Measurements from ENCODE around the gene HMCN1. TPM values are rescaled to one million over a fixed set of nuclear protein-coding genes. Genes with fewer than 3 reads are reported as not detected.

HMCN1 gene
- total RNA-seq, 2 experiments from 2014 or later: not detected

- no peak for DNase-seq
- no peaks in the 10 kb centered on the region for H3K4me1 Mint-ChIP-seq (ENCODE audit: low read depth)
- no peak overlapping the region for H3K27ac Mint-ChIP-seq
- intact Hi-C loops (cut with micrococcal nuclease): no loop called here
- CTCF ChIA-PET: interaction anchor here (1.2 kb wide), 1 partner anchor 41 kb away, joined by 4 read pairs; no protein-coding TSS in a partner anchor
- no peaks in the 10 kb centered on the region for H3K9me3 Mint-ChIP-seq
- POLR2A ChIA-PET: no interaction called here
- H3K27me3 Mint-ChIP-seq: peaks cover 3% of the 10 kb centered on the region
- no peak overlapping the region for H3K4me3 Mint-ChIP-seq
- H3K36me3 Mint-ChIP-seq: no peaks in the 10 kb centered on the region
Measured at GRCh38 chr1:185811073-185811709, 77.0 kb downstream of the HMCN1 start.

GRCh38 chr1:185812934-185813333 is 78.7 kb downstream of the HMCN1 start:
- Mint-ChIP-seq H3K4me3 (no peak overlapping the region), H3K36me3 (no peaks in the 10 kb centered on the region), H3K4me1 (ENCODE audit: low read depth) (no peaks in the 10 kb centered on the region), H3K27ac (no peak overlapping the region), H3K9me3 (no peaks in the 10 kb centered on the region), H3K27me3 (peaks cover 3% of the 10 kb centered on the region)
- ChIA-PET CTCF (interaction anchor here (0.5 kb wide), 1 partner anchor 493 kb away, joined by 3 read pairs; no protein-coding TSS in a partner anchor), POLR2A (no interaction called here)
- no peak for DNase-seq
- intact Hi-C loops (cut with micrococcal nuclease): loop anchor here (1.0 kb wide), 1 partner anchor 399 kb away; no protein-coding TSS in a partner anchor

- Mint-ChIP-seq H3K27ac (no peak overlapping the region), H3K4me3 (no peak overlapping the region), H3K36me3 (no peaks in the 10 kb centered on the region), H3K9me3 (no peaks in the 10 kb centered on the region), H3K4me1 (ENCODE audit: low read depth) (no peaks in the 10 kb centered on the region), H3K27me3 (peaks cover 3% of the 10 kb centered on the region)
- intact Hi-C loops (cut with micrococcal nuclease): loop anchor here (1.0 kb wide), 1 partner anchor 399 kb away; no protein-coding TSS in a partner anchor
- POLR2A ChIA-PET: no interaction called here
- DNase-seq: no peak
- CTCF ChIA-PET: interaction anchor here (0.5 to 1.3 kb wide), 2 partner anchors 93 to 493 kb away, joined by 3 to 5 read pairs; no protein-coding TSS in a partner anchor
Measured at GRCh38 chr1:185813401-185813979, 79.3 kb downstream of the HMCN1 start.

GRCh38 chr1:185816460-185816859 is 82.3 kb downstream of the HMCN1 start:
- no peaks in the 10 kb centered on the region for H3K4me1 Mint-ChIP-seq (ENCODE audit: low read depth)
- ChIA-PET CTCF (no interaction called here), POLR2A (no interaction called here)
- no peak overlapping the region for H3K4me3 Mint-ChIP-seq
- H3K36me3 Mint-ChIP-seq: no peaks in the 10 kb centered on the region
- H3K27me3 Mint-ChIP-seq: peaks cover 3% of the 10 kb centered on the region
- intact Hi-C loops (cut with micrococcal nuclease): no loop called here
- no peaks in the 10 kb centered on the region for H3K9me3 Mint-ChIP-seq
- no peak overlapping the region for H3K27ac Mint-ChIP-seq
- DNase-seq: no peak

GRCh38 chr1:185819798-185820197 is 85.6 kb downstream of the HMCN1 start:
- ChIA-PET POLR2A (no interaction called here), CTCF (interaction anchor here (0.6 kb wide), 1 partner anchor 17 kb away, joined by 6 read pairs; no protein-coding TSS in a partner anchor)

GRCh38 chr1:185821612-185822385 is 87.6 kb downstream of the HMCN1 start:
- ChIA-PET POLR2A (no interaction called here), CTCF (no interaction called here)
- Mint-ChIP-seq H3K4me3 (no peak overlapping the region), H3K27me3 (peaks cover 14% of the 10 kb centered on the region), H3K36me3 (no peaks in the 10 kb centered on the region), H3K4me1 (ENCODE audit: low read depth) (no peaks in the 10 kb centered on the region), H3K9me3 (no peaks in the 10 kb centered on the region), H3K27ac (no peak overlapping the region)
- DNase-seq: no peak
- intact Hi-C loops (cut with micrococcal nuclease): no loop called here

More at GRCh38 chr1:185819798-185820197, 85.6 kb downstream of the HMCN1 start:
- Mint-ChIP-seq H3K4me3 (no peak overlapping the region), H3K27ac (no peak overlapping the region), H3K27me3 (peaks cover 14% of the 10 kb centered on the region), H3K4me1 (ENCODE audit: low read depth) (no peaks in the 10 kb centered on the region), H3K36me3 (no peaks in the 10 kb centered on the region), H3K9me3 (no peaks in the 10 kb centered on the region)
- intact Hi-C loops (cut with micrococcal nuclease): no loop called here
- DNase-seq: no peak

GRCh38 chr1:185823467-185823866 is 89.3 kb downstream of the HMCN1 start:
- H3K36me3 Mint-ChIP-seq: no peaks in the 10 kb centered on the region
- intact Hi-C loops (cut with micrococcal nuclease): no loop called here
- no peaks in the 10 kb centered on the region for H3K4me1 Mint-ChIP-seq (ENCODE audit: low read depth)
- H3K4me3 Mint-ChIP-seq: no peak overlapping the region
- ChIA-PET CTCF (no interaction called here), POLR2A (no interaction called here)
- H3K9me3 Mint-ChIP-seq: no peaks in the 10 kb centered on the region
- no peak overlapping the region for H3K27ac Mint-ChIP-seq
- DNase-seq: no peak
- peaks cover 14% of the 10 kb centered on the region for H3K27me3 Mint-ChIP-seq

- no peak overlapping the region for H3K4me3 Mint-ChIP-seq
- DNase-seq: no peak
- intact Hi-C loops (cut with micrococcal nuclease): no loop called here
- peaks cover 13% of the 10 kb centered on the region for H3K27me3 Mint-ChIP-seq
- ChIA-PET CTCF (no interaction called here), POLR2A (no interaction called here)
- no peaks in the 10 kb centered on the region for H3K4me1 Mint-ChIP-seq (ENCODE audit: low read depth)
- no peaks in the 10 kb centered on the region for H3K9me3 Mint-ChIP-seq
- no peaks in the 10 kb centered on the region for H3K36me3 Mint-ChIP-seq
- H3K27ac Mint-ChIP-seq: no peak overlapping the region
Measured at GRCh38 chr1:185824106-185824505, 89.9 kb downstream of the HMCN1 start.

- Mint-ChIP-seq H3K4me1 (ENCODE audit: low read depth) (no peaks in the 10 kb centered on the region), H3K27ac (no peak overlapping the region), H3K9me3 (no peaks in the 10 kb centered on the region), H3K27me3 (peaks cover 23% of the 10 kb centered on the region), H3K4me3 (no peak overlapping the region), H3K36me3 (no peaks in the 10 kb centered on the region)
- intact Hi-C loops (cut with micrococcal nuclease): no loop called here
- no peak for DNase-seq
- ChIA-PET CTCF (no interaction called here), POLR2A (no interaction called here)
Measured at GRCh38 chr1:185825556-185825955, 91.4 kb downstream of the HMCN1 start.

GRCh38 chr1:185834371-185834905 is 100.2 kb downstream of the HMCN1 start:
- H3K27me3 Mint-ChIP-seq: peaks cover 9% of the 10 kb centered on the region
- H3K36me3 Mint-ChIP-seq: no peaks in the 10 kb centered on the region
- POLR2A ChIA-PET: no interaction called here
- H3K27ac Mint-ChIP-seq: no peak overlapping the region
- intact Hi-C loops (cut with micrococcal nuclease): no loop called here
- no peaks in the 10 kb centered on the region for H3K9me3 Mint-ChIP-seq
- H3K4me1 Mint-ChIP-seq (ENCODE audit: low read depth): no peaks in the 10 kb centered on the region
- CTCF ChIA-PET: no interaction called here
- no peak for DNase-seq
- H3K4me3 Mint-ChIP-seq: no peak overlapping the region

GRCh38 chr1:185835191-185835590 is 101.0 kb downstream of the HMCN1 start:
- intact Hi-C loops (cut with micrococcal nuclease): no loop called here
- H3K9me3 Mint-ChIP-seq: no peaks in the 10 kb centered on the region
- H3K36me3 Mint-ChIP-seq: no peaks in the 10 kb centered on the region
- H3K4me3 Mint-ChIP-seq: no peak overlapping the region
- ChIA-PET CTCF (no interaction called here), POLR2A (no interaction called here)
- H3K27ac Mint-ChIP-seq: no peak overlapping the region
- DNase-seq: no peak
- H3K4me1 Mint-ChIP-seq (ENCODE audit: low read depth): no peaks in the 10 kb centered on the region
- peaks cover 1% of the 10 kb centered on the region for H3K27me3 Mint-ChIP-seq

GRCh38 chr1:185837711-185838110 is 103.5 kb downstream of the HMCN1 start:
- ChIA-PET POLR2A (no interaction called here), CTCF (no interaction called here)

More at GRCh38 chr1:185837711-185838110, 103.5 kb downstream of the HMCN1 start:
- Mint-ChIP-seq H3K4me3 (no peak overlapping the region), H3K4me1 (ENCODE audit: low read depth) (no peaks in the 10 kb centered on the region), H3K36me3 (no peaks in the 10 kb centered on the region), H3K27ac (no peak overlapping the region), H3K9me3 (no peaks in the 10 kb centered on the region), H3K27me3 (no peaks in the 10 kb centered on the region)
- intact Hi-C loops (cut with micrococcal nuclease): no loop called here
- no peak for DNase-seq

Data from activated CD4-positive, alpha-beta memory T cell treated with anti-CD3 and anti-CD28 coated beads for 36 hours (primary cell).